Measurements from ENCODE around the gene IGF2BP2.

GRCh38 chr3:185815391-185816282, 9.2 kb downstream of the IGF2BP2 start:
- TF ChIP-seq CTCF (IDR thresholded peaks at IDR 0.05) (no peak), POLR2AphosphoS5 (IDR thresholded peaks at IDR 0.05; ENCODE audit: low read depth, low read length) (no peak), SIN3A (IDR thresholded peaks at IDR 0.05; ENCODE audit: borderline replicate concordance, insufficient read depth, low read depth, low read length) (0 out of 2 replicates have a peak, but pooled peaks have one; percentile 74), TCF7L2 (IDR thresholded peaks at IDR 0.05; ENCODE audit: low read depth, low read length) (no peak)
- TF ChIP-seq, protein P1, sequence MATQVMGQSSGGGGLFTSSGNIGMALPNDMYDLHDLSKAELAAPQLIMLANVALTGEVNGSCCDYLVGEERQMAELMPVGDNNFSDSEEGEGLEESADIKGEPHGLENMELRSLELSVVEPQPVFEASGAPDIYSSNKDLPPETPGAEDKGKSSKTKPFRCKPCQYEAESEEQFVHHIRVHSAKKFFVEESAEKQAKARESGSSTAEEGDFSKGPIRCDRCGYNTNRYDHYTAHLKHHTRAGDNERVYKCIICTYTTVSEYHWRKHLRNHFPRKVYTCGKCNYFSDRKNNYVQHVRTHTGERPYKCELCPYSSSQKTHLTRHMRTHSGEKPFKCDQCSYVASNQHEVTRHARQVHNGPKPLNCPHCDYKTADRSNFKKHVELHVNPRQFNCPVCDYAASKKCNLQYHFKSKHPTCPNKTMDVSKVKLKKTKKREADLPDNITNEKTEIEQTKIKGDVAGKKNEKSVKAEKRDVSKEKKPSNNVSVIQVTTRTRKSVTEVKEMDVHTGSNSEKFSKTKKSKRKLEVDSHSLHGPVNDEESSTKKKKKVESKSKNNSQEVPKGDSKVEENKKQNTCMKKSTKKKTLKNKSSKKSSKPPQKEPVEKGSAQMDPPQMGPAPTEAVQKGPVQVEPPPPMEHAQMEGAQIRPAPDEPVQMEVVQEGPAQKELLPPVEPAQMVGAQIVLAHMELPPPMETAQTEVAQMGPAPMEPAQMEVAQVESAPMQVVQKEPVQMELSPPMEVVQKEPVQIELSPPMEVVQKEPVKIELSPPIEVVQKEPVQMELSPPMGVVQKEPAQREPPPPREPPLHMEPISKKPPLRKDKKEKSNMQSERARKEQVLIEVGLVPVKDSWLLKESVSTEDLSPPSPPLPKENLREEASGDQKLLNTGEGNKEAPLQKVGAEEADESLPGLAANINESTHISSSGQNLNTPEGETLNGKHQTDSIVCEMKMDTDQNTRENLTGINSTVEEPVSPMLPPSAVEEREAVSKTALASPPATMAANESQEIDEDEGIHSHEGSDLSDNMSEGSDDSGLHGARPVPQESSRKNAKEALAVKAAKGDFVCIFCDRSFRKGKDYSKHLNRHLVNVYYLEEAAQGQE (IDR thresholded peaks at IDR 0.05; ENCODE audit: insufficient read depth in 1 of 2, low read depth in 2 of 2, low read length in 1 of 2) = no peak
